HG03457 (cell line): ENCODE measurements around the gene AGPAT3.

ENCODE experiments used
- ATAC-seq: cut with Tn5 transposase; IDR thresholded peaks from one replicate; pipeline ENCODE4 v1.9.1; 2021; ENCODE audit warnings: moderate number of reproducible peaks; ENCODE audit not compliant: unreplicated experiment

The AGPAT3 gene

GRCh38 chr21:43905726-43906455 is 40.9 kb downstream of the AGPAT3 start:
- ATAC-seq: no peak

GRCh38 chr21:43906585-43907370 is 41.8 kb downstream of the AGPAT3 start:
- ATAC-seq: no peak

- no peak for ATAC-seq
Measured at GRCh38 chr21:43907751-43908150, 42.7 kb downstream of the AGPAT3 start.

- ATAC-seq: no peak
Measured at GRCh38 chr21:43908167-43908566, 43.1 kb downstream of the AGPAT3 start.

- no peak for ATAC-seq
Measured at GRCh38 chr21:43909741-43910400, 44.8 kb downstream of the AGPAT3 start.

- ATAC-seq: no peak
Measured at GRCh38 chr21:43910460-43910859, 45.4 kb downstream of the AGPAT3 start.

- ATAC-seq: no peak
Measured at GRCh38 chr21:43911015-43911934, 46.3 kb downstream of the AGPAT3 start.

GRCh38 chr21:43911935-43912487 is 47.0 kb downstream of the AGPAT3 start:
- no peak for ATAC-seq

- no peak for ATAC-seq
Measured at GRCh38 chr21:43912500-43912899, 47.5 kb downstream of the AGPAT3 start.

- no peak for ATAC-seq
Measured at GRCh38 chr21:43912910-43913309, 47.9 kb downstream of the AGPAT3 start.

GRCh38 chr21:43913928-43914327 is 48.9 kb downstream of the AGPAT3 start:
- no peak for ATAC-seq

GRCh38 chr21:43916076-43916475 is 51.1 kb downstream of the AGPAT3 start:
- no peak for ATAC-seq

- ATAC-seq: no peak
Measured at GRCh38 chr21:43916691-43917514, 51.9 kb downstream of the AGPAT3 start.

- ATAC-seq: no peak
Measured at GRCh38 chr21:43917515-43918384, 52.7 kb downstream of the AGPAT3 start.

- no peak for ATAC-seq
Measured at GRCh38 chr21:43918385-43918947, 53.4 kb downstream of the AGPAT3 start.

GRCh38 chr21:43919283-43919682 is 54.3 kb downstream of the AGPAT3 start:
- ATAC-seq: no peak

GRCh38 chr21:43919871-43920801 is 55.1 kb downstream of the AGPAT3 start:
- ATAC-seq: no peak
